IMR-90 (cell line): ENCODE data around the gene WIPF1. TPM values are rescaled to one million over a fixed set of nuclear protein-coding genes. Genes with fewer than 3 reads are reported as not detected.

Source experiments
- ATAC-seq: fragments of 200-7000 bp; cut with Tn5 transposase; 2 replicates; pipeline ENCODE4 v1.9.1; 2020; ENCODE audit warnings: low read depth, mild to moderate bottlenecking, moderate library complexity
- BruUV-seq: library from RNA; stranded (reverse); fragments of 400-500 nt; replicated peaks from 2 replicates; lab custom pipeline; 2021; lab: Mats Ljungman, UMichigan
- CTCF ChIA-PET: fragments of 300-600 bp; formaldehyde crosslinking; extraction: SDS; loops from one replicate; lab custom pipeline; 2021; ENCODE audit warnings: antibody characterized with exemption; lab: Yijun Ruan, JAX
- POLR2A ChIA-PET: fragments of 300-600 bp; sonication (Branson Sonifier 250); formaldehyde crosslinking; loops from one replicate; lab custom pipeline; 2022; ENCODE audit warnings: antibody characterized with exemption; ENCODE audit not compliant: unreplicated experiment; lab: Charles Lee
- DNase-seq: peaks from one replicate; pipeline ENCODE4 v3.0.0; 2013
- H2AFZ ChIP-seq: replicated peaks from 2 replicates; pipeline ENCODE3; 2013; ENCODE audit warnings: low read length, mild to moderate bottlenecking; ENCODE audit not compliant: poor library complexity
- H2AK5ac ChIP-seq: 2 replicates; pipeline ENCODE4 v1.6.1; 2013; ENCODE audit warnings: low read depth, low read length, inconsistent platforms
- H2AK9ac ChIP-seq: replicated peaks from 2 replicates; pipeline ENCODE3; 2013; ENCODE audit warnings: mild to moderate bottlenecking, low read depth, low read length, moderate library complexity; ENCODE audit not compliant: poor library complexity
- H2BK120ac ChIP-seq: 2 replicates; pipeline ENCODE4 v1.6.1; 2013; ENCODE audit warnings: low read depth, low read length, inconsistent platforms
- H2BK15ac ChIP-seq: 3 replicates; pipeline ENCODE4 v1.6.1; 2013; ENCODE audit warnings: low read depth, low read length, inconsistent platforms
- H2BK20ac ChIP-seq: 2 replicates; pipeline ENCODE4 v1.6.1; 2013; ENCODE audit warnings: low read depth, mild to moderate bottlenecking, inconsistent platforms, low read length, moderate library complexity
- H2BK5ac ChIP-seq: 2 replicates; pipeline ENCODE4 v1.6.1; 2013; ENCODE audit warnings: mild to moderate bottlenecking, low read depth, low read length, inconsistent platforms; ENCODE audit not compliant: poor library complexity, severe bottlenecking
- H3K14ac ChIP-seq: replicated peaks from 2 replicates; pipeline ENCODE4 v1.6.1; 2013; ENCODE audit warnings: low read depth, low read length, inconsistent platforms
- H3K18ac ChIP-seq: 2 replicates; pipeline ENCODE4 v1.6.1; 2013; ENCODE audit warnings: low read depth, low read length, control low read depth
- H3K23ac ChIP-seq: 2 replicates; pipeline ENCODE4 v1.6.1; 2013; ENCODE audit warnings: low read depth, low read length, inconsistent platforms
- H3K27ac ChIP-seq: 2 replicates; pipeline ENCODE4 v1.5.1; 2013; ENCODE audit warnings: mild to moderate bottlenecking, control low read depth, low read length; ENCODE audit not compliant: insufficient read depth
- H3K27me3 ChIP-seq: 2 replicates; pipeline ENCODE4 v1.6.1; 2013; ENCODE audit warnings: low read length; ENCODE audit not compliant: control insufficient read depth, insufficient read depth
- H3K36me3 ChIP-seq: 2 replicates; pipeline ENCODE4 v1.6.1; 2013; ENCODE audit warnings: low read length, mixed read lengths; ENCODE audit not compliant: control insufficient read depth, insufficient read depth
- H3K4ac ChIP-seq: 2 replicates; pipeline ENCODE4 v1.6.1; 2013; ENCODE audit warnings: low read depth, low read length, inconsistent platforms
- H3K4me1 ChIP-seq: 2 replicates; pipeline ENCODE4 v1.6.1; 2013; ENCODE audit warnings: low read length, mixed read lengths; ENCODE audit not compliant: control insufficient read depth, insufficient read depth
- H3K4me2 ChIP-seq: 2 replicates; pipeline ENCODE4 v1.6.1; 2013; ENCODE audit warnings: low read depth, mild to moderate bottlenecking, control low read depth, low read length, moderate library complexity
- H3K4me3 ChIP-seq: 2 replicates; pipeline ENCODE4 v1.5.1; 2013; ENCODE audit warnings: low read depth, mild to moderate bottlenecking, control low read depth, low read length, moderate library complexity; ENCODE audit not compliant: insufficient read depth
- H3K56ac ChIP-seq: 2 replicates; pipeline ENCODE4 v1.6.1; 2013; ENCODE audit warnings: low read length, inconsistent platforms; ENCODE audit not compliant: insufficient read depth; ENCODE audit errors: extremely low read depth
- H3K79me1 ChIP-seq, 2 experiments: 2 replicates each; pipeline ENCODE4 v1.6.1; 2013; ENCODE audit warnings: low read length in 2 of 2, inconsistent platforms in 1 of 2, low read depth in 1 of 2
- H3K9ac ChIP-seq: 2 replicates; pipeline ENCODE4 v1.6.1; 2013; ENCODE audit warnings: low read depth, low read length, control low read depth
- H3K9me1 ChIP-seq: 2 replicates; pipeline ENCODE4 v1.6.1; 2013; ENCODE audit warnings: low read length, inconsistent platforms; ENCODE audit not compliant: insufficient read depth
- H3K9me3 ChIP-seq: 2 replicates; pipeline ENCODE4 v1.6.1; 2013; ENCODE audit warnings: low read length; ENCODE audit not compliant: control insufficient read depth, insufficient read depth
- H4K20me1 ChIP-seq: 2 replicates; pipeline ENCODE4 v1.6.1; 2013; ENCODE audit warnings: low read length, inconsistent platforms; ENCODE audit not compliant: insufficient read depth
- H4K5ac ChIP-seq: 2 replicates; pipeline ENCODE4 v1.6.1; 2013; ENCODE audit warnings: mild to moderate bottlenecking, low read depth, low read length, control low read depth
- H4K8ac ChIP-seq, 2 experiments: 2 replicates each; pipeline ENCODE4 v1.6.1; 2013; ENCODE audit warnings: low read depth in 2 of 2, low read length in 2 of 2, control low read depth in 1 of 2, inconsistent platforms in 1 of 2
- H4K91ac ChIP-seq: 2 replicates; pipeline ENCODE4 v1.6.1; 2013; ENCODE audit warnings: low read depth, low read length, inconsistent platforms; ENCODE audit not compliant: insufficient read depth
- BHLHE40 ChIP-seq: fragments of 150-350 bp; IDR thresholded peaks from 2 replicates; pipeline ENCODE4 v1.6.1; 2016; ENCODE audit warnings: mild to moderate bottlenecking, low read depth, low read length
- CEBPB ChIP-seq: IDR thresholded peaks from 2 replicates; pipeline ENCODE4 v1.6.1; 2012; ENCODE audit warnings: low read depth, low read length, improper control_type of control experiment
- CHD1 ChIP-seq: IDR thresholded peaks from 2 replicates; pipeline ENCODE4 v1.6.1; 2012; ENCODE audit warnings: low read depth, low read length, improper control_type of control experiment
- CTCF ChIP-seq: conservative IDR thresholded peaks from 2 replicates; pipeline ENCODE4 v1.5.1; 2012; ENCODE audit warnings: mild to moderate bottlenecking, low read depth, low read length, improper control_type of control experiment
- FOS ChIP-seq: fragments of 150-350 bp; IDR thresholded peaks from 2 replicates; pipeline ENCODE4 v1.6.1; 2016; ENCODE audit warnings: low read depth, low read length
- MAFK ChIP-seq: IDR thresholded peaks from 2 replicates; pipeline ENCODE4 v1.6.1; 2012; ENCODE audit warnings: low read depth, low read length, improper control_type of control experiment
- MXI1 ChIP-seq: IDR thresholded peaks from 2 replicates; pipeline ENCODE4 v1.6.1; 2012; ENCODE audit warnings: low read depth, mild to moderate bottlenecking, low read length, moderate library complexity, borderline replicate concordance
- NFE2L2 ChIP-seq: fragments of 150-350 bp; IDR thresholded peaks from 2 replicates; pipeline ENCODE4 v1.6.1; 2016; ENCODE audit warnings: low read depth, mild to moderate bottlenecking, low read length
- POLR2A ChIP-seq: IDR thresholded peaks from 2 replicates; pipeline ENCODE4 v1.6.1; 2012; ENCODE audit warnings: mild to moderate bottlenecking, low read depth, low read length
- RAD21 ChIP-seq: IDR thresholded peaks from 2 replicates; pipeline ENCODE4 v1.6.1; 2012; ENCODE audit warnings: low read length, improper control_type of control experiment
- RCOR1 ChIP-seq: IDR thresholded peaks from 2 replicates; pipeline ENCODE4 v1.6.1; 2012; ENCODE audit warnings: mild to moderate bottlenecking, low read length, improper control_type of control experiment; ENCODE audit not compliant: insufficient replicate concordance
- RFX5 ChIP-seq: IDR thresholded peaks from 2 replicates; pipeline ENCODE4 v1.8.0; 2012; ENCODE audit warnings: low read depth, mild to moderate bottlenecking, low read length, moderate library complexity
- SMC3 ChIP-seq: fragments of 150-350 bp; IDR thresholded peaks from 2 replicates; pipeline ENCODE4 v1.6.1; 2016; ENCODE audit warnings: low read depth, mild to moderate bottlenecking, antibody characterized with exemption, low read length, moderate library complexity
- USF2 ChIP-seq: fragments of 150-350 bp; IDR thresholded peaks from 2 replicates; pipeline ENCODE4 v1.6.1; 2017; ENCODE audit warnings: mild to moderate bottlenecking, antibody characterized with exemption, low read length, low read depth
- WGBS, 2 experiments: methylation state at CpG; one replicate each; pipeline versions ENCODE4 v1.1.5 to v1.1.7; 2013; ENCODE audit warnings: missing lambda C conversion rate in 2 of 2; ENCODE audit not compliant: insufficient read length in 1 of 2; ENCODE audit errors: extremely low coverage in 2 of 2; 5-methylcytosine and 5-hydroxymethylcytosine counted together
- dilution Hi-C: fragments of 300-500 bp; cut with HindIII; formaldehyde crosslinking; loops from one replicate; pipeline ENCODE4 v1.14.3; 2018; ENCODE audit warnings: low sequenced_read_pairs; ENCODE audit not compliant: unreplicated experiment
- in situ Hi-C: fragments of 300-500 bp; cut with MboI; formaldehyde crosslinking; loops from 3 replicates; pipeline ENCODE4 v1.14.3; 2019; ENCODE audit warnings: low sequenced_read_pairs, inconsistent platforms, mixed read lengths
- intact Hi-C: fragments of 100-400 bp; cut with micrococcal nuclease; formaldehyde crosslinking; loops from 2 replicates; pipeline ENCODE4 v1.10.0; 2022
- polyA plus RNA-seq, 3 experiments: library from polyadenylated mRNA; depleted of rRNA; stranded (reverse); fragments of >200 nt; gene quantifications; 2 replicates each; pipeline ENCODE4 v1.2.3, GENCODE V29; 2012; ENCODE audit warnings: low replicate concordance in 1 of 3
- total RNA-seq: library from RNA; depleted of rRNA; stranded (reverse); fragments of >200 nt; gene quantifications from 2 replicates; pipeline ENCODE4 v1.2.3, GENCODE V29; 2012

WIPF1 gene
- total and polyA plus RNA-seq, 2 of the 4 experiments (the other 2 are of a cell fraction): 2.7 to 13.5 TPM

GRCh38 chr2:174641168-174641567 is 43.6 kb upstream of the WIPF1 start:
- CTCF ChIA-PET: no interaction called here
- Histone ChIP-seq H3K4me1 (peaks cover 4% of the 10 kb centered on the region; the same call in 1 of the 2 replicates), H3K9me3 (peaks cover 4% of the 10 kb centered on the region), H3K14ac (no peak overlapping the region), H3K36me3 (no peaks in the 10 kb centered on the region), H4K5ac (no peak overlapping the region), H3K4me3 (no peak overlapping the region), H3K4me2 (no peak overlapping the region), H3K56ac (no peak overlapping the region), H4K20me1 (no peaks in the 10 kb centered on the region; the same call in 1 of the 2 replicates), H2BK15ac (no peak overlapping the region), H3K23ac (no peak overlapping the region), H4K91ac (no peak overlapping the region), H3K79me1 (peaks cover 10 to 16% of the 10 kb centered on the region in 2 experiments), H3K27ac (no peak overlapping the region), H3K27me3 (no peaks in the 10 kb centered on the region), H2AFZ (no peak overlapping the region), H3K9ac (no peak overlapping the region), H2AK9ac (no peak overlapping the region), H2AK5ac (no peak overlapping the region), H2BK20ac (no peak overlapping the region), H3K4ac (no peak overlapping the region), H3K9me1 (no peaks in the 10 kb centered on the region), H2BK5ac (no peak overlapping the region), H3K18ac (no peak overlapping the region), H4K8ac (no peak overlapping the region), H2BK120ac (no peak overlapping the region)
- no CpG with 5 or more reads among the region's 1 CpG for WGBS, 2 experiments
- no peak for TF ChIP-seq RAD21
- TF ChIP-seq SMC3: no peak
- TF ChIP-seq FOS: no peak
- no peak for TF ChIP-seq RFX5
- TF ChIP-seq USF2: no peak
- no peak for TF ChIP-seq CHD1
- TF ChIP-seq RCOR1: no peak
- TF ChIP-seq POLR2A: no peak
- no peak for TF ChIP-seq MAFK
- no peak for TF ChIP-seq CEBPB
- no peak for TF ChIP-seq BHLHE40
- TF ChIP-seq MXI1: no peak
- no peak for TF ChIP-seq CTCF
- TF ChIP-seq NFE2L2: no peak
- DNase-seq: no peak
- intact Hi-C loops: no loop called here
- POLR2A ChIA-PET: no interaction called here
- no TSS peak for BruUV-seq
- dilution Hi-C loops: no loop called here
- in situ Hi-C loops: no loop called here
- ATAC-seq: no peak
